OCI-LY1 (cell line): Measurements from ENCODE around the gene AQR.

Experiments
- EZH2 ChIP-seq: fragments of 200-600 bp; sonication (generic), shearing (Covaris generic); IDR thresholded peaks from 2 replicates; pipeline ENCODE4 v1.8.0; 2017; ENCODE audit warnings: borderline replicate concordance, mixed run types, mild to moderate bottlenecking, antibody characterized with exemption, low read length, moderate library complexity, mixed read lengths
- TF ChIP-seq, protein P1 (sequence below): fragments of 200-600 bp; sonication (generic), shearing (Covaris generic); IDR thresholded peaks from 2 replicates; pipeline ENCODE4 v1.5.1; 2017; ENCODE audit warnings: mild to moderate bottlenecking, antibody characterized with exemption, low read length, moderate library complexity, mixed read lengths

DNA sequence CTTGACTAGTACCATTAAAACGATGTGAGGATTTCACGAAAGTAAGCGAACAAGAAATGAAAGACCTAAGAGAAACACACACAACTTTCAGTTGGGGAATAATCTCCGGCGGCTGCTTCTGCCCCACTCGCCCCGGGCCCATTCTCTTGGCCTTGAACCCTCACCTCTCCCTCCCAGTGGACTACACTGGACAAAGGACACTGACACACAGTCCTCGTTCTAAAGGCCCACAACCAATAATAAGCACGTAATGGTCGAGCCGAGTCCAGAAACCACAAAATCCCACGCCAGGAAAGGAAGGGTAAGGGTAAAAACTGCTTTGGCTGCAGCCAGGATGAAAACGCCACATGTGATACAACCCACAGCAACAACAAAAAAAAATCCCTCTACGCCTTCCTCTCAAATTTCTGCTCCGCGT, 18.1 kb upstream of the AQR start:
- TF ChIP-seq, protein P1, sequence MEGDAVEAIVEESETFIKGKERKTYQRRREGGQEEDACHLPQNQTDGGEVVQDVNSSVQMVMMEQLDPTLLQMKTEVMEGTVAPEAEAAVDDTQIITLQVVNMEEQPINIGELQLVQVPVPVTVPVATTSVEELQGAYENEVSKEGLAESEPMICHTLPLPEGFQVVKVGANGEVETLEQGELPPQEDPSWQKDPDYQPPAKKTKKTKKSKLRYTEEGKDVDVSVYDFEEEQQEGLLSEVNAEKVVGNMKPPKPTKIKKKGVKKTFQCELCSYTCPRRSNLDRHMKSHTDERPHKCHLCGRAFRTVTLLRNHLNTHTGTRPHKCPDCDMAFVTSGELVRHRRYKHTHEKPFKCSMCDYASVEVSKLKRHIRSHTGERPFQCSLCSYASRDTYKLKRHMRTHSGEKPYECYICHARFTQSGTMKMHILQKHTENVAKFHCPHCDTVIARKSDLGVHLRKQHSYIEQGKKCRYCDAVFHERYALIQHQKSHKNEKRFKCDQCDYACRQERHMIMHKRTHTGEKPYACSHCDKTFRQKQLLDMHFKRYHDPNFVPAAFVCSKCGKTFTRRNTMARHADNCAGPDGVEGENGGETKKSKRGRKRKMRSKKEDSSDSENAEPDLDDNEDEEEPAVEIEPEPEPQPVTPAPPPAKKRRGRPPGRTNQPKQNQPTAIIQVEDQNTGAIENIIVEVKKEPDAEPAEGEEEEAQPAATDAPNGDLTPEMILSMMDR, result no peak
- no peak for TF ChIP-seq EZH2
